Right lobe of liver (tissue), 6 donors: Measurements from ENCODE around the gene WDFY3. TPM values are rescaled to one million over a fixed set of nuclear protein-coding genes. Genes with fewer than 3 reads are reported as not detected.
"Not testable (repeated sequence)": the region's sequence is repeated elsewhere in the genome, so short reads cannot be mapped to it uniquely, and the experiment has no call there.

ENCODE experiments used
- ATAC-seq, 4 donors: fragments of 200-7000 bp; cut with Tn5 transposase; one replicate each; pipeline ENCODE4 v1.9.1; 2020; ENCODE audit warnings: mild to moderate bottlenecking in 4 of 4, moderate library complexity in 4 of 4
- DNase-seq, 3 donors: peaks; one replicate each; pipeline ENCODE4 v3.0.0-alpha.2; 2020
- H3K27ac ChIP-seq, 3 donors: fragments of 200-600 bp; one replicate each; pipeline ENCODE4 v1.8.0; 2022
- H3K27me3 ChIP-seq, 2 donors: fragments of 200-600 bp; one replicate each; pipeline ENCODE4 v1.8.0; 2022
- H3K36me3 ChIP-seq, 4 donors: fragments of 200-600 bp; sonication (generic) in 1 of 4; one replicate each; pipeline versions ENCODE4 v1.5.1 to v1.8.0; 2017 to 2022; ENCODE audit warnings: control low read depth in 1 of 4
- H3K4me1 ChIP-seq, 4 donors: fragments of 200-600 bp; sonication (generic) in 1 of 4; one replicate each; pipeline versions ENCODE4 v1.5.1 to v1.8.0; 2017 to 2022; ENCODE audit warnings: control low read depth in 1 of 4
- H3K4me3 ChIP-seq, 3 donors: fragments of 200-600 bp; one replicate each; pipeline ENCODE4 v1.8.0; 2022
- H3K9me3 ChIP-seq, 4 donors: fragments of 200-600 bp; sonication (generic) in 1 of 4; one replicate each; pipeline versions ENCODE4 v1.5.1 to v1.8.0; 2017 to 2022; ENCODE audit warnings: control low read depth in 1 of 4
- CTCF ChIP-seq, 4 donors: fragments of 200-600 bp in 3 of 4; fragments of 450-650 bp in 1 of 4; IDR thresholded peaks; one replicate each; pipeline versions ENCODE4 v1.5.1 to v1.8.0; 2016 to 2022; ENCODE audit warnings: antibody characterized with exemption in 4 of 4, mild to moderate bottlenecking in 2 of 4
- POLR2A ChIP-seq: fragments of 450-650 bp; IDR thresholded peaks from one replicate; pipeline ENCODE4 v1.6.1; 2017; ENCODE audit warnings: antibody characterized with exemption, mild to moderate bottlenecking
- WGBS: methylation state at CpG from one replicate; pipeline ENCODE4 v1.1.6; 2018; ENCODE audit warnings: low coverage, low lambda C conversion rate; ENCODE audit not compliant: insufficient coverage; ENCODE audit errors: missing lambda C conversion rate; 5-methylcytosine and 5-hydroxymethylcytosine counted together
- intact Hi-C, 2 donors: fragments of 100-400 bp; cut with DNase I; formaldehyde crosslinking; loops; one replicate each; pipeline versions ENCODE4 v1.11.2 to v1.14.1; 2022
- total RNA-seq, 6 experiments: library from RNA; depleted of rRNA in 2 of 6; stranded (reverse); fragments of >200 nt in 2 of 6; fragmentation: NEBNext Ultra II Directional in 3 of 6; extraction: Animal tissue kit (Norgen Biotek cat#: 25700) in 3 of 6; gene quantifications; one replicate each; pipeline versions ENCODE4 v1.1.0 to v1.2.4, GENCODE V29; 2016 to 2023
- donor health status: DM: no; HTN: yes; CAD: no.
- donor health status: DM: no; HTN: no; CAD: no.
- donor health status: DM: no; HTN: no; CAD: no.
- donor health status: DM: no; HTN: yes; CAD: no.
- donor health status: DM: no; HTN: yes; CAD: no.

Gene WDFY3
- total RNA-seq, 6 experiments from 2014 or later, result 18.8 to 36.5 (median 25.9) TPM

DNA sequence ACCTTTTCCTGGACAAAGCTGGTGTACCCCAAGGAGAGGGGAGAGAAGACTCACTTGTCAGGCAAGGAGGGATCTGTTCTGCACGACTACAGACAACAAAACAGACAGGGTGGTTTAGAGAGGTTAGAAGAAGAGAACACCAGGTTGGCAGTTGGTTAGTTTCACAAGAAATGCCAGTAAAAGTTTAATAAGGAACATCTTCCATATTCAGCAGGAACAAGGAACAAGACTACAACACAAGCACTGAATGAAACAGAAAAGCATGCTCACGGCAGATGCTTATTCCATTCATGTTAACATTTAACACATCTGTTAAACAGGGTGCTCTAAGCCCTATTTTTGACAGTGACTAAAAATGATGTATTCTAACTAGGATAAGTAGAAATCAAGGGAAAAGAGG, 158.2 kb downstream of the WDFY3 start:
- peaks cover 0 to 13% (median 3%) of the 10 kb centered on the region in 4 donors for H3K36me3 ChIP-seq
- no peaks in the 10 kb centered on the region for H3K9me3 ChIP-seq
- no peaks in the 10 kb centered on the region for H3K4me1 ChIP-seq
- DNase-seq (no peak), ATAC-seq (no peak)
- TF ChIP-seq POLR2A, result no peak
- no peaks in the 10 kb centered on the region for H3K27me3 ChIP-seq
- H3K27ac ChIP-seq, result no peak overlapping the region
- intact Hi-C loops, result no loop called here
- no peak overlapping the region for H3K4me3 ChIP-seq
- whole genome bisulfite sequencing, result 90% methylated on average over 2 of the region's 2 CpGs

- WGBS, result 95% methylated on average over 11 of the region's 11 CpGs
- H3K9me3 ChIP-seq, ATAC-seq, H3K27ac ChIP-seq, H3K4me1 ChIP-seq, H3K27me3 ChIP-seq, DNase-seq, H3K4me3 ChIP-seq, intact Hi-C loops: not testable (repeated sequence)
- peaks cover 0 to 14% (median 4%) of the 10 kb centered on the region in 4 donors for H3K36me3 ChIP-seq
Measured at GRCh38 chr4:84806541-84806940, 159.9 kb downstream of the WDFY3 start.

GRCh38 chr4:84804136-84804535, 162.4 kb downstream of the WDFY3 start:
- no peak for DNase-seq
- no peak overlapping the region for H3K27ac ChIP-seq
- WGBS, result 85% methylated on average over 4 of the region's 4 CpGs
- H3K4me3 ChIP-seq, result no peak overlapping the region
- peaks cover 0 to 20% (median 6%) of the 10 kb centered on the region in 4 donors for H3K36me3 ChIP-seq
- no peak for ATAC-seq
- no peaks in the 10 kb centered on the region for H3K27me3 ChIP-seq
- TF ChIP-seq CTCF (IDR thresholded peaks at IDR 0.05) (no peak), POLR2A (no peak)
- H3K9me3 ChIP-seq, result no peaks in the 10 kb centered on the region
- intact Hi-C loops, result no loop called here
- H3K4me1 ChIP-seq, result no peaks in the 10 kb centered on the region

- no peak for ATAC-seq
- TF ChIP-seq POLR2A (no peak), CTCF (IDR thresholded peaks at IDR 0.05) (no peak)
- intact Hi-C loops, result no loop called here
Measured at GRCh38 chr4:84803720-84804119, 162.8 kb downstream of the WDFY3 start.

GRCh38 chr4:84803116-84803515, 163.4 kb downstream of the WDFY3 start:
- Histone ChIP-seq H3K36me3 (peaks cover 0 to 18% (median 4%) of the 10 kb centered on the region in 4 donors), H3K4me1 (no peaks in the 10 kb centered on the region), H3K4me3 (no peak overlapping the region), H3K27me3 (no peaks in the 10 kb centered on the region), H3K9me3 (no peaks in the 10 kb centered on the region), H3K27ac (no peak overlapping the region)
- no peak for DNase-seq
- intact Hi-C loops, result no loop called here
- no peak for ATAC-seq
- 100% methylated on average over 2 of the region's 2 CpGs for WGBS
- TF ChIP-seq CTCF (IDR thresholded peaks at IDR 0.05) (no peak), POLR2A (no peak)

More at GRCh38 chr4:84803720-84804119, 162.8 kb downstream of the WDFY3 start:
- Histone ChIP-seq H3K27ac (no peak overlapping the region), H3K4me3 (no peak overlapping the region), H3K4me1 (no peaks in the 10 kb centered on the region), H3K36me3 (peaks cover 0 to 18% (median 4%) of the 10 kb centered on the region in 4 donors), H3K9me3 (no peaks in the 10 kb centered on the region), H3K27me3 (no peaks in the 10 kb centered on the region)
- WGBS, result 91% methylated on average over 1 of the region's 1 CpG
- no peak for DNase-seq

DNA sequence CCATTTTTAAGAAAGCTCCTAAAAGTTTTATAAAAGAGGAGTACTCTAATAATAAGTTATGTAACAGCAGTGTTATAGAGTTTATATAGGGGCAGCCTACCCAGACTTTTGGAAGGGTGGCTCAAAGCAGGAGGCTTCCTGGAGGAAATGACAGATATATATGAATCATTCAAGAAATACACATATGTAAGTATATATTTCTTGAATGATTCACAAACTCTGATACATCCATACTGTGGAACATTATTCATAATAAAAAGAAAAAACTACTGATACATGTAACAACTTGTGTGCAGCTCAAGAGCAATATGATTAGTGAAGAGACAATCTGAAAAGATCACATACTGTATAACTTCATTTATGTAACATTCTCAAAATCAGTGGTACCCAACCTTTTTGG, 166.2 kb downstream of the WDFY3 start:
- intact Hi-C loops, result no loop called here
- no peak for TF ChIP-seq POLR2A
- no peak for TF ChIP-seq CTCF (IDR thresholded peaks at IDR 0.05)
- Histone ChIP-seq H3K27ac (no peak overlapping the region), H3K4me3 (no peak overlapping the region), H3K4me1 (no peaks in the 10 kb centered on the region), H3K27me3 (no peaks in the 10 kb centered on the region), H3K36me3 (peaks cover 0 to 23% (median 4%) of the 10 kb centered on the region in 4 donors), H3K9me3 (no peaks in the 10 kb centered on the region)
- ATAC-seq (no peak), DNase-seq (no peak)
